ENCODE data around the gene FBXO44.
"Not testable (repeated sequence)": the region's sequence is repeated elsewhere in the genome, so short reads cannot be mapped to it uniquely, and the experiment has no call there.

The FBXO44 gene

GRCh38 chr1:11654137-11654938 is at the start of gene FBXO44, which contains the start of gene FBXO2:
FBXO44 (plus strand) TSS chr1:11654877; CDS start chr1:11655836, 959 bp downstream.
FBXO2 (minus strand) TSS chr1:11654429; CDS start chr1:11654340, 89 bp downstream.
- DNase-seq (ENCODE audit: low read depth, low spot score) = peak; percentile 46

- no peak for DNase-seq (ENCODE audit: low read depth, low spot score)
Observed at GRCh38 chr1:11606775-11607174, 47.9 kb upstream of the FBXO44 start.

- DNase-seq (ENCODE audit: low read depth, low spot score) = not testable (repeated sequence)
Observed at GRCh38 chr1:11608596-11609130, 46.0 kb upstream of the FBXO44 start.

GRCh38 chr1:11609378-11609777 is 45.3 kb upstream of the FBXO44 start:
- not testable (repeated sequence) for DNase-seq (ENCODE audit: low read depth, low spot score)

GRCh38 chr1:11610629-11611180 is 44.0 kb upstream of the FBXO44 start:
- no peak for DNase-seq (ENCODE audit: low read depth, low spot score)

- DNase-seq (ENCODE audit: low read depth, low spot score) = no peak
Observed at GRCh38 chr1:11611638-11612327, 42.9 kb upstream of the FBXO44 start.

- DNase-seq (ENCODE audit: low read depth, low spot score) = no peak
Observed at GRCh38 chr1:11613347-11613746, 41.3 kb upstream of the FBXO44 start.

GRCh38 chr1:11615090-11615489 is 39.6 kb upstream of the FBXO44 start:
- DNase-seq (ENCODE audit: low read depth, low spot score) = no peak

GRCh38 chr1:11616766-11617165 is 37.9 kb upstream of the FBXO44 start:
- DNase-seq (ENCODE audit: low read depth, low spot score) = no peak

GRCh38 chr1:11617314-11617713 is 37.4 kb upstream of the FBXO44 start:
- DNase-seq (ENCODE audit: low read depth, low spot score) = no peak

- no peak for DNase-seq (ENCODE audit: low read depth, low spot score)
Observed at GRCh38 chr1:11617741-11618140, 36.9 kb upstream of the FBXO44 start.

GRCh38 chr1:11620405-11620804 is 34.3 kb upstream of the FBXO44 start:
- no peak for DNase-seq (ENCODE audit: low read depth, low spot score)

GRCh38 chr1:11620924-11621323 is 33.8 kb upstream of the FBXO44 start:
- DNase-seq (ENCODE audit: low read depth, low spot score) = no peak

GRCh38 chr1:11622398-11622797 is 32.3 kb upstream of the FBXO44 start:
- no peak for DNase-seq (ENCODE audit: low read depth, low spot score)

GRCh38 chr1:11623702-11624101 is 31.0 kb upstream of the FBXO44 start:
- DNase-seq (ENCODE audit: low read depth, low spot score) = no peak

- DNase-seq (ENCODE audit: low read depth, low spot score) = no peak
Observed at GRCh38 chr1:11626551-11626950, 28.1 kb upstream of the FBXO44 start.

GRCh38 chr1:11628767-11629166 is 25.9 kb upstream of the FBXO44 start:
- no peak for DNase-seq (ENCODE audit: low read depth, low spot score)

GRCh38 chr1:11629184-11630016 is 25.3 kb upstream of the FBXO44 start:
- DNase-seq (ENCODE audit: low read depth, low spot score) = no peak

- DNase-seq (ENCODE audit: low read depth, low spot score) = no peak
Observed at GRCh38 chr1:11634365-11635192, 20.1 kb upstream of the FBXO44 start.

GRCh38 chr1:11638121-11638520 is 16.6 kb upstream of the FBXO44 start:
- no peak for DNase-seq (ENCODE audit: low read depth, low spot score)

GRCh38 chr1:11639372-11639771 is 15.3 kb upstream of the FBXO44 start:
- DNase-seq (ENCODE audit: low read depth, low spot score) = no peak

All from ELF-1 (cell line).